GM08714 (cell line): Measurements from ENCODE around the gene WNK2.
"Not testable (repeated sequence)": the region's sequence is repeated elsewhere in the genome, so short reads cannot be mapped to it uniquely, and the experiment has no call there.

Experiments
- H3K4me3 ChIP-seq: fragments of 200-500 bp; sonication (Bioruptor generic); 2 replicates; pipeline ENCODE4 v1.5.1; 2014; ENCODE audit warnings: mild to moderate bottlenecking, low read length, inconsistent platforms
- ZNF274 ChIP-seq: IDR thresholded peaks from 2 replicates; pipeline ENCODE4 v1.6.1; 2012; ENCODE audit warnings: mild to moderate bottlenecking, low read depth, low read length

Gene WNK2

GRCh38 chr9:93247892-93248291 lies 64.0 kb downstream of the WNK2 start:
- TF ChIP-seq ZNF274: no peak
- no peak overlapping the region for H3K4me3 ChIP-seq

GRCh38 chr9:93248386-93249040 lies 64.6 kb downstream of the WNK2 start:
- no peak overlapping the region for H3K4me3 ChIP-seq
- no peak for TF ChIP-seq ZNF274

- no peak overlapping the region for H3K4me3 ChIP-seq
- no peak for TF ChIP-seq ZNF274
Measured at GRCh38 chr9:93250185-93250584, 66.2 kb downstream of the WNK2 start.

GRCh38 chr9:93251309-93251708 lies 67.4 kb downstream of the WNK2 start:
- H3K4me3 ChIP-seq: not testable (repeated sequence)

- no peak overlapping the region for H3K4me3 ChIP-seq
- no peak for TF ChIP-seq ZNF274
Measured at GRCh38 chr9:93252116-93252780, 68.3 kb downstream of the WNK2 start.

GRCh38 chr9:93252781-93253530 lies 69.0 kb downstream of the WNK2 start:
- no peak for TF ChIP-seq ZNF274

GRCh38 chr9:93253633-93254032 lies 69.7 kb downstream of the WNK2 start:
- no peak overlapping the region for H3K4me3 ChIP-seq
- no peak for TF ChIP-seq ZNF274

More at GRCh38 chr9:93252781-93253530, 69.0 kb downstream of the WNK2 start:
- no peak overlapping the region for H3K4me3 ChIP-seq

- no peak for TF ChIP-seq ZNF274
- no peak overlapping the region for H3K4me3 ChIP-seq
Measured at GRCh38 chr9:93254061-93254481, 70.1 kb downstream of the WNK2 start.

- TF ChIP-seq ZNF274: no peak
Measured at GRCh38 chr9:93254806-93255493, 71.0 kb downstream of the WNK2 start.

GRCh38 chr9:93255494-93255867 lies 71.5 kb downstream of the WNK2 start:
- TF ChIP-seq ZNF274: no peak

More at GRCh38 chr9:93254806-93255493, 71.0 kb downstream of the WNK2 start:
- H3K4me3 ChIP-seq: no peak overlapping the region

GRCh38 chr9:93255994-93256877 lies 72.3 kb downstream of the WNK2 start:
- no peak for TF ChIP-seq ZNF274
- H3K4me3 ChIP-seq: no peak overlapping the region

More at GRCh38 chr9:93255494-93255867, 71.5 kb downstream of the WNK2 start:
- no peak overlapping the region for H3K4me3 ChIP-seq

- H3K4me3 ChIP-seq: no peak overlapping the region
- TF ChIP-seq ZNF274: no peak
Measured at GRCh38 chr9:93256878-93257807, 73.2 kb downstream of the WNK2 start.

- TF ChIP-seq ZNF274: no peak
- no peak overlapping the region for H3K4me3 ChIP-seq
Measured at GRCh38 chr9:93257808-93258331, 73.9 kb downstream of the WNK2 start.
